ENCODE results near the gene THEMIS. TPM values are rescaled to one million over a fixed set of nuclear protein-coding genes. Genes with fewer than 3 reads are reported as not detected.

THEMIS gene
- total RNA-seq, 1 experiment from 2014 or later = not detected

- Mint-ChIP-seq H3K27ac (no peak overlapping the region), H3K9me3 (no peaks in the 10 kb centered on the region), H3K4me1 (no peaks in the 10 kb centered on the region), H3K27me3 (ENCODE audit: low read depth) (no peaks in the 10 kb centered on the region), H3K4me3 (no peak overlapping the region), H3K36me3 (no peaks in the 10 kb centered on the region)
- no peak for TF ChIP-seq AFF4 (CRISPR knock-in tag; IDR thresholded peaks at IDR 0.05; ENCODE audit: borderline replicate concordance)
- TF ChIP-seq ZNF317 (CRISPR knock-in tag; IDR thresholded peaks at IDR 0.05; ENCODE audit: borderline replicate concordance, low read depth) = no peak
- TF ChIP-seq E2F5 (CRISPR knock-in tag; IDR thresholded peaks at IDR 0.05) = no peak
- no peak for TF ChIP-seq SOX15 (CRISPR knock-in tag; IDR thresholded peaks at IDR 0.05)
- TF ChIP-seq, protein P1, sequence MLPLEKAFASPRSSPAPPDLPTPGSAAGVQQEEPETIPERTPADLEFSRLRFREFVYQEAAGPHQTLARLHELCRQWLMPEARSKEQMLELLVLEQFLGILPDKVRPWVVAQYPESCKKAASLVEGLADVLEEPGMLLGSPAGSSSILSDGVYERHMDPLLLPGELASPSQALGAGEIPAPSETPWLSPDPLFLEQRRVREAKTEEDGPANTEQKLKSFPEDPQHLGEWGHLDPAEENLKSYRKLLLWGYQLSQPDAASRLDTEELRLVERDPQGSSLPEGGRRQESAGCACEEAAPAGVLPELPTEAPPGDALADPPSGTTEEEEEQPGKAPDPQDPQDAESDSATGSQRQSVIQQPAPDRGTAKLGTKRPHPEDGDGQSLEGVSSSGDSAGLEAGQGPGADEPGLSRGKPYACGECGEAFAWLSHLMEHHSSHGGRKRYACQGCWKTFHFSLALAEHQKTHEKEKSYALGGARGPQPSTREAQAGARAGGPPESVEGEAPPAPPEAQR (CRISPR knock-in tag; IDR thresholded peaks at IDR 0.05) = no peak
- TF ChIP-seq, protein P2, sequence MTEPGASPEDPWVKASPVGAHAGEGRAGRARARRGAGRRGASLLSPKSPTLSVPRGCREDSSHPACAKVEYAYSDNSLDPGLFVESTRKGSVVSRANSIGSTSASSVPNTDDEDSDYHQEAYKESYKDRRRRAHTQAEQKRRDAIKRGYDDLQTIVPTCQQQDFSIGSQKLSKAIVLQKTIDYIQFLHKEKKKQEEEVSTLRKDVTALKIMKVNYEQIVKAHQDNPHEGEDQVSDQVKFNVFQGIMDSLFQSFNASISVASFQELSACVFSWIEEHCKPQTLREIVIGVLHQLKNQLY (CRISPR knock-in tag; IDR thresholded peaks at IDR 0.05) = no peak
- TF ChIP-seq TEAD1 (CRISPR knock-in tag; IDR thresholded peaks at IDR 0.05) = no peak
- no peak for TF ChIP-seq NR3C1 (CRISPR knock-in tag; conservative IDR thresholded peaks at IDR 0.05; ENCODE audit: low read depth)
- TF ChIP-seq OVOL2 (CRISPR knock-in tag; IDR thresholded peaks at IDR 0.05; ENCODE audit: borderline replicate concordance) = no peak
- no peak for TF ChIP-seq ZNF512 (CRISPR knock-in tag; IDR thresholded peaks at IDR 0.05; ENCODE audit: borderline replicate concordance)
- TF ChIP-seq SMAD3 (CRISPR knock-in tag; IDR thresholded peaks at IDR 0.05; ENCODE audit: borderline replicate concordance) = no peak
- TF ChIP-seq CREB1 (CRISPR knock-in tag; IDR thresholded peaks at IDR 0.05) = no peak
- no peak for TF ChIP-seq MYBL2 (CRISPR knock-in tag; IDR thresholded peaks at IDR 0.05)
- TF ChIP-seq ERG (CRISPR knock-in tag; IDR thresholded peaks at IDR 0.05) = no peak
- TF ChIP-seq ZNF121 (CRISPR knock-in tag; IDR thresholded peaks at IDR 0.05) = no peak
- TF ChIP-seq, protein P3, sequence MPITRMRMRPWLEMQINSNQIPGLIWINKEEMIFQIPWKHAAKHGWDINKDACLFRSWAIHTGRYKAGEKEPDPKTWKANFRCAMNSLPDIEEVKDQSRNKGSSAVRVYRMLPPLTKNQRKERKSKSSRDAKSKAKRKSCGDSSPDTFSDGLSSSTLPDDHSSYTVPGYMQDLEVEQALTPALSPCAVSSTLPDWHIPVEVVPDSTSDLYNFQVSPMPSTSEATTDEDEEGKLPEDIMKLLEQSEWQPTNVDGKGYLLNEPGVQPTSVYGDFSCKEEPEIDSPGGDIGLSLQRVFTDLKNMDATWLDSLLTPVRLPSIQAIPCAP (CRISPR knock-in tag; IDR thresholded peaks at IDR 0.05) = no peak
- no peak for TF ChIP-seq GRHL2 (CRISPR knock-in tag; IDR thresholded peaks at IDR 0.05; ENCODE audit: insufficient replicate concordance, severe bottlenecking)
- no peak for TF ChIP-seq ZNF671 (CRISPR knock-in tag; IDR thresholded peaks at IDR 0.05)
- TF ChIP-seq, protein P4, sequence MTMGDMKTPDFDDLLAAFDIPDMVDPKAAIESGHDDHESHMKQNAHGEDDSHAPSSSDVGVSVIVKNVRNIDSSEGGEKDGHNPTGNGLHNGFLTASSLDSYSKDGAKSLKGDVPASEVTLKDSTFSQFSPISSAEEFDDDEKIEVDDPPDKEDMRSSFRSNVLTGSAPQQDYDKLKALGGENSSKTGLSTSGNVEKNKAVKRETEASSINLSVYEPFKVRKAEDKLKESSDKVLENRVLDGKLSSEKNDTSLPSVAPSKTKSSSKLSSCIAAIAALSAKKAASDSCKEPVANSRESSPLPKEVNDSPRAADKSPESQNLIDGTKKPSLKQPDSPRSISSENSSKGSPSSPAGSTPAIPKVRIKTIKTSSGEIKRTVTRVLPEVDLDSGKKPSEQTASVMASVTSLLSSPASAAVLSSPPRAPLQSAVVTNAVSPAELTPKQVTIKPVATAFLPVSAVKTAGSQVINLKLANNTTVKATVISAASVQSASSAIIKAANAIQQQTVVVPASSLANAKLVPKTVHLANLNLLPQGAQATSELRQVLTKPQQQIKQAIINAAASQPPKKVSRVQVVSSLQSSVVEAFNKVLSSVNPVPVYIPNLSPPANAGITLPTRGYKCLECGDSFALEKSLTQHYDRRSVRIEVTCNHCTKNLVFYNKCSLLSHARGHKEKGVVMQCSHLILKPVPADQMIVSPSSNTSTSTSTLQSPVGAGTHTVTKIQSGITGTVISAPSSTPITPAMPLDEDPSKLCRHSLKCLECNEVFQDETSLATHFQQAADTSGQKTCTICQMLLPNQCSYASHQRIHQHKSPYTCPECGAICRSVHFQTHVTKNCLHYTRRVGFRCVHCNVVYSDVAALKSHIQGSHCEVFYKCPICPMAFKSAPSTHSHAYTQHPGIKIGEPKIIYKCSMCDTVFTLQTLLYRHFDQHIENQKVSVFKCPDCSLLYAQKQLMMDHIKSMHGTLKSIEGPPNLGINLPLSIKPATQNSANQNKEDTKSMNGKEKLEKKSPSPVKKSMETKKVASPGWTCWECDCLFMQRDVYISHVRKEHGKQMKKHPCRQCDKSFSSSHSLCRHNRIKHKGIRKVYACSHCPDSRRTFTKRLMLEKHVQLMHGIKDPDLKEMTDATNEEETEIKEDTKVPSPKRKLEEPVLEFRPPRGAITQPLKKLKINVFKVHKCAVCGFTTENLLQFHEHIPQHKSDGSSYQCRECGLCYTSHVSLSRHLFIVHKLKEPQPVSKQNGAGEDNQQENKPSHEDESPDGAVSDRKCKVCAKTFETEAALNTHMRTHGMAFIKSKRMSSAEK (CRISPR knock-in tag; IDR thresholded peaks at IDR 0.05; ENCODE audit: borderline replicate concordance) = no peak
- TF ChIP-seq ESRRA (CRISPR knock-in tag; IDR thresholded peaks at IDR 0.05; ENCODE audit: borderline replicate concordance) = no peak
- ATAC-seq (no peak), DNase-seq (ENCODE audit: low spot score) (no peak)
- ChIA-PET CTCF (no interaction called here), POLR2A (no interaction called here)
These were observed 110.3 kb downstream of the THEMIS start for GRCh38 chr6:127790571-127790970.
